Thyroid gland (tissue), 4 donors: ENCODE measurements around the gene XIST. TPM values are rescaled to one million over a fixed set of nuclear protein-coding genes. Genes with fewer than 3 reads are reported as not detected.
"Not testable (repeated sequence)": the region's sequence is repeated elsewhere in the genome, so short reads cannot be mapped to it uniquely, and the experiment has no call there.

ENCODE experiments used
- DNase-seq, 2 donors: peaks; one replicate each; pipeline ENCODE4 v3.0.0-alpha.2; 2019
- H3K27ac ChIP-seq, 3 donors: fragments of 200-600 bp; sonication (generic); 1 replicate in 2 of 3; 2 replicates in 1 of 3; pipeline ENCODE4 v1.5.1; 2016 to 2019; ENCODE audit warnings: mild to moderate bottlenecking in 1 of 3, moderate library complexity in 1 of 3
- H3K27me3 ChIP-seq: fragments of 200-600 bp; sonication (generic); one replicate; pipeline ENCODE4 v1.5.1; 2019
- H3K36me3 ChIP-seq, 2 donors: fragments of 200-600 bp; sonication (generic); one replicate each; pipeline ENCODE4 v1.5.1; 2016 to 2019
- H3K4me1 ChIP-seq, 2 donors: fragments of 200-600 bp; sonication (generic); one replicate each; pipeline ENCODE4 v1.5.1; 2017 to 2019
- H3K4me3 ChIP-seq, 3 donors: fragments of 200-600 bp; sonication (generic); replicated peaks in 1 of 3; 1 replicate in 2 of 3; 2 replicates in 1 of 3; pipeline ENCODE4 v1.5.1; 2016; ENCODE audit warnings: mild to moderate bottlenecking in 1 of 3
- H3K9me3 ChIP-seq: fragments of 200-600 bp; sonication (generic); one replicate; pipeline ENCODE4 v1.5.1; 2017
- CTCF ChIP-seq, 6 experiments: fragments of 200-600 bp in 3 of 6; fragments of 450-650 bp in 3 of 6; sonication (generic) in 3 of 6; IDR thresholded peaks; one replicate each; pipeline ENCODE4 v1.5.1; 2016 to 2019; ENCODE audit warnings: antibody characterized with exemption in 6 of 6, mild to moderate bottlenecking in 2 of 6, inconsistent platforms in 1 of 6, moderate library complexity in 1 of 6
- POLR2A ChIP-seq, 2 donors: fragments of 450-650 bp; IDR thresholded peaks; one replicate each; pipeline ENCODE4 v1.6.1; 2017; ENCODE audit warnings: antibody characterized with exemption in 2 of 2, mild to moderate bottlenecking in 2 of 2, moderate library complexity in 1 of 2
- WGBS, 2 donors: methylation state at CpG; one replicate each; pipeline ENCODE4 v1.1.5; 2017; 5-methylcytosine and 5-hydroxymethylcytosine counted together
- intact Hi-C: fragments of 100-400 bp; cut with DNase I; formaldehyde crosslinking; loops from one replicate; pipeline ENCODE4 v1.15.1; 2023
- total RNA-seq, 4 donors: library from RNA; depleted of rRNA; stranded (reverse); fragments of >200 nt; gene quantifications; one replicate each; pipeline ENCODE4 v1.2.3, GENCODE V29; 2016

XIST gene
- total RNA-seq, 4 donors from 2014 or later, result 300 to 309 TPM; not detected in 2

- no peaks in the 10 kb centered on the region for H3K4me1 ChIP-seq
- no peaks in the 10 kb centered on the region for H3K27me3 ChIP-seq
- no peak overlapping the region for H3K27ac ChIP-seq
- no peak for DNase-seq
- no peaks in the 10 kb centered on the region for H3K9me3 ChIP-seq
- intact Hi-C loops, result no loop called here
- H3K4me3 ChIP-seq, result no peak overlapping the region
- H3K36me3 ChIP-seq, result peaks cover 0 to 10% of the 10 kb centered on the region in 2 donors
- 93 to 98% methylated on average over 4 of the region's 4 CpGs for WGBS, 2 donors
- TF ChIP-seq POLR2A (IDR thresholded peaks at IDR 0.05) (no peak), CTCF (IDR thresholded peaks at IDR 0.05) (no peak)
Measured at GRCh38 chrX:73821921-73822559, 30.5 kb downstream of the XIST start.

GRCh38 chrX:73819864-73820558, 32.5 kb downstream of the XIST start:
- H3K27me3 ChIP-seq, intact Hi-C loops, H3K4me1 ChIP-seq, H3K4me3 ChIP-seq, H3K9me3 ChIP-seq, H3K27ac ChIP-seq, DNase-seq, H3K36me3 ChIP-seq: not testable (repeated sequence)
- WGBS, 2 donors, result 92 to 95% methylated on average over 10 of the region's 10 CpGs

GRCh38 chrX:73818200-73819116, 34.1 kb downstream of the XIST start:
- H3K9me3 ChIP-seq, result no peaks in the 10 kb centered on the region
- H3K27me3 ChIP-seq, result no peaks in the 10 kb centered on the region
- no peaks in the 10 kb centered on the region for H3K36me3 ChIP-seq
- DNase-seq, result no peak
- intact Hi-C loops, result no loop called here
- no peak overlapping the region for H3K4me3 ChIP-seq
- WGBS, 2 donors, result 83 to 93% methylated on average over 3 of the region's 3 CpGs
- TF ChIP-seq POLR2A (IDR thresholded peaks at IDR 0.05), result no peak
- TF ChIP-seq CTCF (IDR thresholded peaks at IDR 0.05), result no peak
- no peaks in the 10 kb centered on the region for H3K4me1 ChIP-seq
- no peak overlapping the region for H3K27ac ChIP-seq

- Histone ChIP-seq H3K4me3 (no peak overlapping the region), H3K27ac (no peak overlapping the region), H3K4me1 (no peaks in the 10 kb centered on the region), H3K36me3 (no peaks in the 10 kb centered on the region), H3K27me3 (no peaks in the 10 kb centered on the region), H3K9me3 (no peaks in the 10 kb centered on the region)
- no peak for TF ChIP-seq POLR2A (IDR thresholded peaks at IDR 0.05)
- no peak for TF ChIP-seq CTCF (IDR thresholded peaks at IDR 0.05)
- no peak for DNase-seq
- 58 to 65% methylated on average over 6 of the region's 6 CpGs for WGBS, 2 donors
- intact Hi-C loops, result no loop called here
Measured at GRCh38 chrX:73817393-73818199, 34.9 kb downstream of the XIST start.

- Histone ChIP-seq H3K4me1 (no peaks in the 10 kb centered on the region), H3K27ac (no peak overlapping the region), H3K27me3 (no peaks in the 10 kb centered on the region), H3K36me3 (no peaks in the 10 kb centered on the region), H3K4me3 (no peak overlapping the region), H3K9me3 (no peaks in the 10 kb centered on the region)
- TF ChIP-seq CTCF (IDR thresholded peaks at IDR 0.05) (no peak), POLR2A (IDR thresholded peaks at IDR 0.05) (no peak)
- no peak for DNase-seq
- intact Hi-C loops, result no loop called here
Measured at GRCh38 chrX:73812256-73812655, 40.3 kb downstream of the XIST start.

- H3K4me3 ChIP-seq, H3K4me1 ChIP-seq, intact Hi-C loops, H3K27ac ChIP-seq, H3K9me3 ChIP-seq, DNase-seq, H3K27me3 ChIP-seq, H3K36me3 ChIP-seq: not testable (repeated sequence)
- 83 to 100% methylated on average over 1 of the region's 1 CpG for WGBS, 2 donors
Measured at GRCh38 chrX:73804109-73804508, 48.4 kb downstream of the XIST start.
